ENCODE measurements around the gene COL23A1. TPM values are rescaled to one million over a fixed set of nuclear protein-coding genes. Genes with fewer than 3 reads are reported as not detected.

Gene COL23A1
- polyA plus RNA-seq, 2 of the 4 experiments (the other 2 are of a cell fraction) = not detected

- DNase-seq (ENCODE audit: low read depth in 1 of 2, low spot score in 1 of 2) = no peak
- no peaks in the 10 kb centered on the region for H3K4me1 ChIP-seq
- no peak overlapping the region for H3K4me3 ChIP-seq
- ChIA-PET CTCF (no interaction called here), POLR2A (no interaction called here)
- no peak for ATAC-seq
- H3K9me3 ChIP-seq = no peaks in the 10 kb centered on the region
- H3K27ac ChIP-seq = no peak overlapping the region
- WGBS (ENCODE audit: missing lambda C conversion rate) = 24% methylated on average over 2 of the region's 14 CpGs
- no peak overlapping the region for H3K4me2 ChIP-seq
- TF ChIP-seq HEYL (CRISPR knock-in tag; IDR thresholded peaks at IDR 0.05) (no peak), POLR2A (IDR thresholded peaks at IDR 0.05; ENCODE audit: low read length) (no peak), BCL3 (IDR thresholded peaks at IDR 0.05) (no peak)
- no peak for FAIRE-seq
Observed at GRCh38 chr5:178322736-178323540, 267.3 kb downstream of the COL23A1 start.

GRCh38 chr5:178320281-178320855 is 269.8 kb downstream of the COL23A1 start:
- FAIRE-seq = no peak
- ChIA-PET POLR2A (no interaction called here), CTCF (interaction anchor here (1.0 kb wide), 1 partner anchor 51 kb away, joined by 3 read pairs; no protein-coding TSS in a partner anchor)
- TF ChIP-seq HES2 (IDR thresholded peaks at IDR 0.05) = no peak
- TF ChIP-seq FOSB (CRISPR knock-in tag; IDR thresholded peaks at IDR 0.05) = no peak
- TF ChIP-seq MAX (IDR thresholded peaks at IDR 0.05) = no peak
- TF ChIP-seq KDM5A (IDR thresholded peaks at IDR 0.05) = no peak
- TF ChIP-seq ZC3H11A (IDR thresholded peaks at IDR 0.05) = no peak
- no peak for TF ChIP-seq NPAS2 (CRISPR knock-in tag; IDR thresholded peaks at IDR 0.05; ENCODE audit: borderline replicate concordance)
- TF ChIP-seq ZFP36 (IDR thresholded peaks at IDR 0.05; ENCODE audit: borderline replicate concordance, partially characterized antibody) = no peak
- TF ChIP-seq CHD2 (IDR thresholded peaks at IDR 0.05; ENCODE audit: low read length, partially characterized antibody) = no peak
- no peak for TF ChIP-seq USF2 (IDR thresholded peaks at IDR 0.05)
- H3K4me2 ChIP-seq = no peak overlapping the region
- no peak overlapping the region for H3K27ac ChIP-seq
- H3K4me1 ChIP-seq = no peaks in the 10 kb centered on the region
- H3K9me3 ChIP-seq = no peaks in the 10 kb centered on the region
- 17% methylated on average over 8 of the region's 18 CpGs for WGBS (ENCODE audit: missing lambda C conversion rate)
- DNase-seq (ENCODE audit: low read depth in 1 of 2, low spot score in 1 of 2) = no peak
- no peak overlapping the region for H3K4me3 ChIP-seq
- ATAC-seq = no peak

GRCh38 chr5:178319541-178320041 is 270.6 kb downstream of the COL23A1 start:
- CTCF ChIA-PET = no interaction called here
- Histone ChIP-seq H3K4me1 (no peaks in the 10 kb centered on the region), H3K27ac (no peak overlapping the region), H3K9me3 (no peaks in the 10 kb centered on the region), H3K4me3 (no peak overlapping the region), H3K4me2 (no peak overlapping the region)
- POLR2A ChIA-PET = no interaction called here
- no peak for TF ChIP-seq NR3C1 (IDR thresholded peaks at IDR 0.05)
- TF ChIP-seq TP53 (CRISPR knock-in tag; IDR thresholded peaks at IDR 0.05) = no peak
- no peak for TF ChIP-seq POLR2AphosphoS2 (conservative IDR thresholded peaks at IDR 0.05; ENCODE audit: low read length)
- TF ChIP-seq NFE2L2 (conservative IDR thresholded peaks at IDR 0.05; ENCODE audit: low read length) = no peak
- no peak for TF ChIP-seq CBX2 (IDR thresholded peaks at IDR 0.05; ENCODE audit: borderline replicate concordance, low read depth)
- no peak for TF ChIP-seq KDM5A (IDR thresholded peaks at IDR 0.05)
- TF ChIP-seq RAD21 (conservative IDR thresholded peaks at IDR 0.05 in 1 of 2, IDR thresholded peaks at IDR 0.05 in 1 of 2) = no peak
- no peak for TF ChIP-seq PBX3 (IDR thresholded peaks at IDR 0.05)
- TF ChIP-seq BCL3 (IDR thresholded peaks at IDR 0.05) = no peak
- TF ChIP-seq REST (IDR thresholded peaks at IDR 0.05) = no peak
- no peak for TF ChIP-seq ZC3H11A (IDR thresholded peaks at IDR 0.05)
- no peak for TF ChIP-seq HOXB5 (CRISPR knock-in tag; IDR thresholded peaks at IDR 0.05)
- no peak for TF ChIP-seq HOXB13 (CRISPR knock-in tag; IDR thresholded peaks at IDR 0.05; ENCODE audit: low read depth)
- 75% methylated on average over 18 of the region's 20 CpGs for WGBS (ENCODE audit: missing lambda C conversion rate)
- no peak for DNase-seq (ENCODE audit: low read depth in 1 of 2, low spot score in 1 of 2)
- FAIRE-seq = no peak
- ATAC-seq = no peak

All from A549 (cell line).